ENCODE results near the gene ABL1.
"Not testable (repeated sequence)": the region's sequence is repeated elsewhere in the genome, so short reads cannot be mapped to it uniquely, and the experiment has no call there.

The ABL1 gene

GRCh38 chr9:130825809-130826208 is 9.2 kb upstream of the ABL1 start:
- DNase-seq, result no peak

- no peak for DNase-seq
Measured at GRCh38 chr9:130829762-130830161, 5.3 kb upstream of the ABL1 start.

GRCh38 chr9:130830231-130830760 is 4.8 kb upstream of the ABL1 start:
- DNase-seq, result no peak

- no peak for DNase-seq
Measured at GRCh38 chr9:130831077-130831476, 4.0 kb upstream of the ABL1 start.

GRCh38 chr9:130833031-130833990 is 1.7 kb upstream of the ABL1 start:
- DNase-seq, result peak; percentile 67

- DNase-seq, result peak; percentile 58
Measured at GRCh38 chr9:130835441-130836298, 616 bp downstream of the ABL1 start.

GRCh38 chr9:130837002-130837511 is 2.0 kb downstream of the ABL1 start:
- DNase-seq, result peak; percentile 68

- DNase-seq, result no peak
Measured at GRCh38 chr9:130837643-130838042, 2.6 kb downstream of the ABL1 start.

- DNase-seq, result no peak
Measured at GRCh38 chr9:130839132-130840111, 4.4 kb downstream of the ABL1 start.

- no peak for DNase-seq
Measured at GRCh38 chr9:130842545-130842944, 7.5 kb downstream of the ABL1 start.

- no peak for DNase-seq
Measured at GRCh38 chr9:130843049-130843908, 8.2 kb downstream of the ABL1 start.

- no peak for DNase-seq
Measured at GRCh38 chr9:130844044-130844451, 9.0 kb downstream of the ABL1 start.

GRCh38 chr9:130845254-130845653 is 10.2 kb downstream of the ABL1 start:
- DNase-seq, result no peak

GRCh38 chr9:130845901-130846481 is 10.9 kb downstream of the ABL1 start:
- DNase-seq, result peak; percentile 85

GRCh38 chr9:130846487-130847305 is 11.6 kb downstream of the ABL1 start:
- DNase-seq, result peak; percentile 76

- peak; percentile 100 for DNase-seq
Measured at GRCh38 chr9:130847306-130848217, 12.5 kb downstream of the ABL1 start.

- DNase-seq, result not testable (repeated sequence)
Measured at GRCh38 chr9:130848514-130848913, 13.5 kb downstream of the ABL1 start.

GRCh38 chr9:130849356-130849755 is 14.3 kb downstream of the ABL1 start:
- no peak for DNase-seq

Data from fibroblast of skin of abdomen (primary cell).